ENCODE results near the gene FAAP100. TPM values are rescaled to one million over a fixed set of nuclear protein-coding genes. Genes with fewer than 3 reads are reported as not detected.

FAAP100 gene
- total and polyA plus RNA-seq, 9 donors = 0.77 to 29.1 (median 25.0) TPM

DNA sequence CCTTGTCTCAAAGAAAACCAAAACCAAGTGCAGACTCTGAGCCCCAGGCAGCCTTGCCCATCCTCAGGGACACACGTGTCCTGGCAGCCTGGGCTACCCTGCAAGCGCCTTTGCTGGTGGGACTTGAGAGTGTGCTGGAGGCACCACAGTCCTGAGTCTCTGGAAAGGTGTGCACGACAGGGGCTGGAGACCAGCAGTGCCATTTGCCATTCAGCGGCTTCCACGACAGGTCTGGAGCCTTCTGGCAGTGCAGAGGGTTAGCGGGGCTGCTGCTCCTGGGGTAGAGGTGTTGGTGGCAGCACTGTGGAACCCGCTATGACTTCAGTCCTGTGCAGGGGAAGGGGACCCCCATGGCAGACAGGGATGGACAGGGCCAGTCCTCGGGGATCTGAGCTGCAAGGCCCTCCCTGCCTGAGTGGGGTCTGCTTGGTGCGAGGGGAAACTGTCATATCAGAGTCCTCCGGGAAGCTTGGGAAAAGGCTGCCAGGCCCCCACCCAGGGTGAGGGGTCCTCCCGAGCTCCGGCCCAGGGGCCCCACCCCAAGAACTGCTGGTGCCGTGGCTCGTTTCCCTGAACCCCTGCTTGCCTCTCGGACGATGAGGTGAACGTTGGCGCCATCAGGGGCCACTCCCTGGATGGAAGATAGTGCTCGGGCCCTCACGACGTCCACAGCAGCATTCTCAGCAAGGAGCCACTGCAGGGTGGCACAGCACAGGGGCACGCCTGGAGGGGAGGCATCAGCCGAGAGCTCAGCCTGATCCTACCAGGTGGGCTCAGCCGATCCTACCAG is 6.8 kb downstream of the FAAP100 start:
- H3K4me1 ChIP-seq (ENCODE audit: insufficient read depth) = no peaks in the 10 kb centered on the region
- intact Hi-C loops (cut with DNase I) = no loop called here
- WGBS, 3 donors = 83 to 89% (median 88%) methylated on average over 21 to 24 of the region's 24 CpGs
- DNase-seq = no peak
- no peaks in the 10 kb centered on the region for H3K36me3 ChIP-seq
- no peaks in the 10 kb centered on the region for H3K9me3 ChIP-seq
- H3K4me3 ChIP-seq = no peak overlapping the region
- no peak for TF ChIP-seq EP300 (IDR thresholded peaks at IDR 0.05)
- TF ChIP-seq POLR2A (IDR thresholded peaks at IDR 0.05) = no peak
- TF ChIP-seq, protein P1, sequence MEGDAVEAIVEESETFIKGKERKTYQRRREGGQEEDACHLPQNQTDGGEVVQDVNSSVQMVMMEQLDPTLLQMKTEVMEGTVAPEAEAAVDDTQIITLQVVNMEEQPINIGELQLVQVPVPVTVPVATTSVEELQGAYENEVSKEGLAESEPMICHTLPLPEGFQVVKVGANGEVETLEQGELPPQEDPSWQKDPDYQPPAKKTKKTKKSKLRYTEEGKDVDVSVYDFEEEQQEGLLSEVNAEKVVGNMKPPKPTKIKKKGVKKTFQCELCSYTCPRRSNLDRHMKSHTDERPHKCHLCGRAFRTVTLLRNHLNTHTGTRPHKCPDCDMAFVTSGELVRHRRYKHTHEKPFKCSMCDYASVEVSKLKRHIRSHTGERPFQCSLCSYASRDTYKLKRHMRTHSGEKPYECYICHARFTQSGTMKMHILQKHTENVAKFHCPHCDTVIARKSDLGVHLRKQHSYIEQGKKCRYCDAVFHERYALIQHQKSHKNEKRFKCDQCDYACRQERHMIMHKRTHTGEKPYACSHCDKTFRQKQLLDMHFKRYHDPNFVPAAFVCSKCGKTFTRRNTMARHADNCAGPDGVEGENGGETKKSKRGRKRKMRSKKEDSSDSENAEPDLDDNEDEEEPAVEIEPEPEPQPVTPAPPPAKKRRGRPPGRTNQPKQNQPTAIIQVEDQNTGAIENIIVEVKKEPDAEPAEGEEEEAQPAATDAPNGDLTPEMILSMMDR (IDR thresholded peaks at IDR 0.05) = no peak
- no peak overlapping the region for H3K27ac ChIP-seq
- no peaks in the 10 kb centered on the region for H3K27me3 ChIP-seq

DNA sequence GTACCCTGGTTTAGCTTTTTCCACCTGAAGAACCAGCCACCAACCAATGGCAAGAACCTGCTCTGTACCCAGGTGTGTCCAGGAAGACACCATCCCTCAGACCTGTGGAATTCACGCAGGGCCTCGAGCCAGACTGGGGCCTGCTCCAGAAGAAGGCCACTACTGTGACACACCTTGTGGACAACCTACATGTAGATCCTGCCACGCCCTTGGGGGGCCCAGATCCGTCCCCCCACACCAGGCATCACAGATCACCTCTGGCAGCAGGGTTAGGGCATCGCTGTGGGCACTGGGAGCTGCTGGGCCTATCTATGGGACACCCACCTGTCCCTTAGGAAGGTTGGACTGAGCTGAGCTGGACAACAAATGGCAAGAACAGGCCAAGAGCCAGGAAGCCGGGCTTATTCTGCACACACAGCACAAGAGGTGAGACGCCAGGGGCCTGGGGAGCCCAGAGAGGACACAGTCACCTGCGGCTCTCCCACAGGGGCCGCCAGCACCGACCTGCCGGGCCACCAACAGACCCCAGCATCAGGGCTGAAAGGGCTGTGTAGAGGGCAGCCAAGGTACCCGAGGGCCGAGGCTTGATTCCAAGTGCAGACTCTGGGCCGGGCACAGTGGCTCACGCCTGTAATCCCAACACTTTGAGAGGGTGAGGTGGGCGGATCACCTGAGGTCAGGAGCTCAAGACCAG is 7.7 kb downstream of the FAAP100 start:
- 87 to 92% (median 88%) methylated on average over 14 to 16 of the region's 16 CpGs for WGBS, 3 donors
- Histone ChIP-seq H3K9me3 (no peaks in the 10 kb centered on the region), H3K27ac (no peak overlapping the region), H3K4me3 (no peak overlapping the region), H3K27me3 (no peaks in the 10 kb centered on the region), H3K36me3 (no peaks in the 10 kb centered on the region), H3K4me1 (ENCODE audit: insufficient read depth) (no peaks in the 10 kb centered on the region)
- DNase-seq = no peak
- TF ChIP-seq, protein P1 (IDR thresholded peaks at IDR 0.05) = no peak
- intact Hi-C loops (cut with DNase I) = no loop called here

DNA sequence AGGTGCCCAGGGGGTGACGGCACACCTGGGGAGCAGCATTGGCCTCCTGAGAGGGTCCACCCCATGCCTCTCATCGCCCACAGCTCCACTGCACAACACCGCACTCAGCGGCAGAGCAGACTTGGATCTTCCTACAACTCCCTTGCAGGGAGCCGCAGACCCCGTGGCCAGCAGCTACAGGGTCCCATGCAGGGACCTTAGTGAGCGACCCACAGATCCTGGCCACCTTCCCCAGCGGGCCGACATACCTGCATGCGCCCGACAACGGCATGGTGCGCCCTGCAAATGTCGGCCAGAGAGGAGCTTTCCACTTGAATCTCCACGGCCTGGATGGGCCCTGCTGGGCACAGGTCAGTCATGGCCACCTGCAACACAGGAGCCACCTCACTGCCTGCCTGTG is 8.4 kb downstream of the FAAP100 start:
- WGBS, 3 donors = 91 to 96% (median 93%) methylated on average over 13 to 15 of the region's 15 CpGs
- intact Hi-C loops (cut with DNase I) = no loop called here
- H3K27me3 ChIP-seq = no peaks in the 10 kb centered on the region
- H3K36me3 ChIP-seq = no peaks in the 10 kb centered on the region
- DNase-seq = no peak
- no peak overlapping the region for H3K4me3 ChIP-seq
- H3K4me1 ChIP-seq (ENCODE audit: insufficient read depth) = no peaks in the 10 kb centered on the region
- TF ChIP-seq POLR2A (IDR thresholded peaks at IDR 0.05) (no peak), EP300 (IDR thresholded peaks at IDR 0.05) (no peak)
- TF ChIP-seq, protein P1 (IDR thresholded peaks at IDR 0.05) = no peak
- no peak overlapping the region for H3K27ac ChIP-seq
- H3K9me3 ChIP-seq = no peaks in the 10 kb centered on the region

DNA sequence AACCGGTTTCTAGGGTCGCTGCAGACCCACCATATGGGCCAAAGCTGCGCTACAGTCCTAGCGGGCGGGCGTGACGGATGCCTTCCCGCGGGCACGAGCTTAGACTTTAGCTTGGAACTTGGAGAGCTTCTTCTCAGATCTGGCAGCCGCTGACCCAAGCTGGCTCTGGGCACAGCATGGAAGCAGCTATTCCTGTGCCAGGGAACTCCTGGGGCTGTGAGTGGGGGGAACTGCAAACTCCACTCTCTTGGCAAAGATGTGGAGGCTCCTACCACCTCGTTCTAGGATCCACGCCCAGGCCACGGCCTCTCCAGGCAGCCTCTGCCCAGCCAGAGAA is 8.8 kb downstream of the FAAP100 start:
- H3K27ac ChIP-seq = no peak overlapping the region
- no peaks in the 10 kb centered on the region for H3K4me1 ChIP-seq (ENCODE audit: insufficient read depth)
- intact Hi-C loops (cut with DNase I) = no loop called here
- H3K27me3 ChIP-seq = no peaks in the 10 kb centered on the region
- H3K36me3 ChIP-seq = no peaks in the 10 kb centered on the region
- H3K4me3 ChIP-seq = no peak overlapping the region
- H3K9me3 ChIP-seq = no peaks in the 10 kb centered on the region
- 87 to 91% (median 87%) methylated on average over 14 of the region's 14 CpGs for WGBS, 3 donors
- TF ChIP-seq, protein P1 (IDR thresholded peaks at IDR 0.05) = no peak
- TF ChIP-seq POLR2A (IDR thresholded peaks at IDR 0.05) = no peak
- TF ChIP-seq EP300 (IDR thresholded peaks at IDR 0.05) = no peak
- DNase-seq = no peak

Data from ovary (tissue), 9 donors.